ENCODE measurements around the gene GSK3A. TPM values are rescaled to one million over a fixed set of nuclear protein-coding genes. Genes with fewer than 3 reads are reported as not detected.

Gene GSK3A
- total RNA-seq, 2 donors from 2014 or later: 31.7 to 34.4 TPM

GRCh38 chr19:42252365-42253244, 10.2 kb upstream of the GSK3A start:
- ATAC-seq: peak in 1 of 2 donors; percentile 6
- intact Hi-C loops (cut with DNase I): no loop called here
- peak; percentile 66 for DNase-seq

DNA sequence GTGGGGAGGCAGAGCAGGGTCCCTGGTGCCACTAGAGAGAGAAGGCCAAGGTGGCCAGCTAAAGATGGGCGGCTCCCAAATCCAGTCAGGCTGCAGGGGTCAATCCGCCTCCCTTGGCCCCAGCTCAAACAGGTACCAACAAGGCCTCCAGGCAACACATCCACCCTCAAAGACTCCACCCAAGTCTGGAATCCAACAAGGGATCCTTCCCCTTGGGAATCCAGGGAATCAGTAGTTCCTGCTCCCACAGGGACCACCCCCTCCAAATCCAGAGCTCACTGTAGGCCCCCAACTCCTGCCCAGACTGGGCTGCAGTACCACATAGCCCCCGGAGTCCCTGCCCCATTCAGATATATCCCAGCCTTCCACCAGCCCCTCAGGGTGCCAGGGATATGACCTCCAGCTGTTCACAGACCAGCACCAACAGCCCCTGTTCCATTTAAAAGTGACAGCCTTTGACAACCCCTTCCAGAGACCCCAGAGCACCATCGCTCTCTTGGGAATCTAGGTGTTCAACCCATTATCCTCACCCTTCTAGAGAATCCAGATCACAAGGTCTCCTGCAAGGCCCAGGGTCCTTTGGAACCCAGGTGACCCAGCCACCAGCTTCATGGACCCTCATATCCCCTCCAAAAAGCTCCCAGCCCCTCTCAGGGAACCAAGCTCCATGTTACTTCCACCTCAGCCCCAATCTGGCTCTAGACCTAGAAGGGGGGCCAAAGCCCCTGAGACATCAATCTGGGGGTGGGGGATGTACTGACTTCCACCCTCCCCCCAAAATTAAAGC, 9.4 kb upstream of the GSK3A start:
- ATAC-seq (no peak), DNase-seq (no peak)
- intact Hi-C loops (cut with DNase I): no loop called here

- peak in 1 of 2 donors; percentile 2 for ATAC-seq
- DNase-seq: peak; percentile 62
- intact Hi-C loops (cut with DNase I): no loop called here
These were observed 8.5 kb upstream of the GSK3A start for GRCh38 chr19:42250666-42251531.

DNA sequence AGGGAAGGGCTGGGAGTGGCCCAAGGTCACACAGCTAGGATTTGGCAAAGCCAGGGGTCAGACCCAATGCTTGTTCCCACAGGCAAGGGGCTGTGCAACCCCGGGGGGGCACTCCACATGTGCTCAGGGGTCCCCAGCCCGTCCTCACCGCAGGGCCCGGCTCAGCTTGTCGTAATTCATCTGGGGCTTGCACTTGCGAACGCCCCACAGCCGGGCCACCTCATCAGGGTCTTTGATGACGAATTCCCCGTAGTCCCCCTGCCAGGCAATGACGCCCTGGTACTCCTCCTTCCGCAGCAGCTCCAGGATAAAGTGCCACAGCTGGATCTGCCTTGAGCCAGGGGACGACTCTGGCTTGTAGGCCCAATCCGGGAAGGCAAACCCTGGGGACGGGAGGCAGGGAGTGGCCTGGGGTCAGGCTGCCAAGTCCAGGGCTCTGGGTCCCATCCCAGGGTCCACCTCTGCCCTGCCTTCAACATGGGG, 7.8 kb upstream of the GSK3A start:
- intact Hi-C loops (cut with DNase I): no loop called here
- ATAC-seq (no peak), DNase-seq (peak; percentile 73)

GRCh38 chr19:42249769-42250168, 7.4 kb upstream of the GSK3A start:
- intact Hi-C loops (cut with DNase I): loop anchor here in 1 of 2 donors (5.0 kb wide), 1 partner anchor 43 kb away; no protein-coding TSS in a partner anchor
- no peak for DNase-seq
- no peak for ATAC-seq

GRCh38 chr19:42249149-42249750, 6.8 kb upstream of the GSK3A start:
- DNase-seq (no peak), ATAC-seq (no peak)
- intact Hi-C loops (cut with DNase I): loop anchor here in 1 of 2 donors (5.0 kb wide), 1 partner anchor 43 kb away; no protein-coding TSS in a partner anchor

DNA sequence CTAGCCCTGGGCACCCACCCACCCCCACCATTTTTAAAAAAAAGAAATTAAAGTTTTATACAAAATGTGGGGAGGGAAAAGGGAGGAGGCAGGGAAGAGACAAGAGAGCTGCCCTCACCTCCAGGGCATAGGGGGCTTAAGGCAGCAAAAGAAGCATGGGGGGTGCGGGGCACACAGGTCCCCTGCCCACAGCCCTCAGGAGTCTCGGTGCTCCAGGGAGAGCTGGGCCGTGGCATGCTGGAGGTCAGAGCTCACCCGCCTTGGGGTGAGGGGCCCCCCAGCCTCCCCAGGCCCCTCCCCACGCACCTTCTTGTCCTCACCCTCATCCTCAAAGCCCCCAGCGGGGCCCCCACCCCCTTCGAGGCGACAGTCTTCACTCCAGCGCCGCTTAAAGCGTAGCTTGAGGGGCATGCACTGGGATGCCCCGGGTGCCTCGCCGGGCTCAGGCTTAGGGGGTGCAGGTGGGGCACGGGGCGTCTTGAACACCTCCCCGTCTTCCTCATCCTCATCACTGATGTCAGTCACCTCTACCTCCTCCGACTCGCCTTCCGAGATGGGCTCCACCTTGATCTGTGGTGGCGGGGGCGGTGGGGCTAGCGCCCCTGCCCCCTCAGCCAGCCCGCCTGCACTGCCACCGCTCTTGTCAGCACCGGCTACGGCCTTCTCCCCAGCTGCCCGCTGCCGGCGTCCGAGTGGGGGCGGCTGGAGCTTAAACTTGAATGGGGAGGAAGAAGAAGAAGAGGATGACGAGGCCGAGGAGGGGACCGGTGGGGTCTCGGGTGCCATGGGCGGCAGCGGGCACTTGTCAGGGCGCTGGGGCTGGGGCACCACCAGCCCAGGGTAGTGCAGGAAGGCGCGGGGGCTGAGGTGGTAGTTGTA, 6.1 kb upstream of the GSK3A start:
- intact Hi-C loops (cut with DNase I): loop anchor here in 1 of 2 donors (5.0 kb wide), 1 partner anchor 44 kb away; no protein-coding TSS in a partner anchor
- DNase-seq: peak; percentile 26

DNA sequence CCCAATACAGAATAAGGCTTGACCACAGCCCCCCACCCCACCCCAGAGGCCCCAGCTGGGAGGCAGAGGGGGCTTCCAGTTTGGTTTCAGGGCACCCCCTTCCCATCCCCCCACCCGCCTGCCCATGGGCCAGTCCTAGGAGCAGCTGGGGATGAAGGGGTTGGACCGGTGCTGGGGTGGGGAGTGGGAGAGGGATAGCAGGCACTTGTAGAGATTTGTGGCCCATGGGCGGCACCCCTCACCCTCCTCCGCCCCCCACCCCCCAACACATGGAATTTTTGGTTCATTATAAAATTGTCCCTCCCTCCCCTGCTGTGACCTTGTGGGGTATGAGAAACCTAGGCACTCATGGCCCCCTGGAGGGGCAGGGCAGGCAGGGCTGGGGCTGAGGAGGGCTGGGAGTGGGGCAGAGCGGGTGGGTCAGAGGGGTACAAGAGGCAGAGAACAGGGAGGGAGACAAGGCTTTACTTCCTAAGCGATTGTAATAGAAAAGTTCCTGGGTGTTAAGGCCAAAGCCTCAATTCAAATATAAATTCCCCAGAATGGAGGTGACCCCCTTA, 5.3 kb upstream of the GSK3A start:
- no peak for ATAC-seq
- intact Hi-C loops (cut with DNase I): loop anchor here in 1 of 2 donors (5.0 kb wide), 1 partner anchor 45 kb away; no protein-coding TSS in a partner anchor
- DNase-seq: no peak

More for the DNA sequence above, 6.1 kb upstream of the GSK3A start:
- no peak for ATAC-seq

DNA sequence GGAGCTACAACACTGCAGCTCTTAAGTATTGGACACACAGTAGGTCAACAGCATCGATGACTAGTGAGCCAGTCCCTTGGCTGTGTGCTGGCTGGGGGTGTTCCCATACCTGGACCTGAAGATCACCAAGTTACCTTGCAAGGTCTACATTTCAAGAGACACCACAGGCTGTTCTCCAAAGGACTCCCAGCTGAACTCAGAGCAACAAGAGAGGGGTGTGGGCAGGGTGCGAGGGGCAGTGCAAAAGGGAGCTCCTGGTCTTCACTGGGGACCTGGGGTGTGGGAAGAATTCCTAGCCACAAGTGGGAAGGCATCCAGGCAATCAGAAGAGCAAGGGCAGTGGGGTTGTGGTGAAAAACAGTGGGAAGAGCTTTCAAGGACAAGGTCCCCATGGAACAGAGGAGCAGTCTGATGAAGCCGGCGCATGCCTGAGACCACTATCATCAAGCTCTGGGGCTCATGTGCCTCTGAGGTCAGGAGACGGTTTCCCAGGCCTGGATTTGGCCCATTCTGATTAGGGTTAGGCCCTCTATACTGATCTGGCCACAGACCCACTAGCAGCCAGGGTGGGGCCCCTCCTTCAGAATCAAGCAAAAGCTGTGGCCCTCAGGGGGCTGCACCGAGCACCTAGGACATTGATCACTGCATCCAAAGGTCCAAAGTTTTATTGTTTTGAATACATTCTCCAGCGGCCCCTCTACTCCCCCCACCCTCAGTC, 4.7 kb upstream of the GSK3A start:
- ATAC-seq (no peak), DNase-seq (peak; percentile 35)
- intact Hi-C loops (cut with DNase I): loop anchor here in 1 of 2 donors (5.0 kb wide), 1 partner anchor 45 kb away; no protein-coding TSS in a partner anchor

- DNase-seq (peak; percentile 85), ATAC-seq (no peak)
- intact Hi-C loops (cut with DNase I): loop anchor here in 1 of 2 donors (5.0 kb wide), 1 partner anchor 46 kb away; no protein-coding TSS in a partner anchor
These were observed 3.9 kb upstream of the GSK3A start for GRCh38 chr19:42246143-42246921.

- DNase-seq (peak; percentile 35), ATAC-seq (no peak)
- intact Hi-C loops (cut with DNase I): loop anchor here (2.0 to 5.0 kb wide), 2 partner anchors 34 to 47 kb away; no protein-coding TSS in a partner anchor
These were observed 2.8 kb upstream of the GSK3A start for GRCh38 chr19:42245231-42245630.

DNA sequence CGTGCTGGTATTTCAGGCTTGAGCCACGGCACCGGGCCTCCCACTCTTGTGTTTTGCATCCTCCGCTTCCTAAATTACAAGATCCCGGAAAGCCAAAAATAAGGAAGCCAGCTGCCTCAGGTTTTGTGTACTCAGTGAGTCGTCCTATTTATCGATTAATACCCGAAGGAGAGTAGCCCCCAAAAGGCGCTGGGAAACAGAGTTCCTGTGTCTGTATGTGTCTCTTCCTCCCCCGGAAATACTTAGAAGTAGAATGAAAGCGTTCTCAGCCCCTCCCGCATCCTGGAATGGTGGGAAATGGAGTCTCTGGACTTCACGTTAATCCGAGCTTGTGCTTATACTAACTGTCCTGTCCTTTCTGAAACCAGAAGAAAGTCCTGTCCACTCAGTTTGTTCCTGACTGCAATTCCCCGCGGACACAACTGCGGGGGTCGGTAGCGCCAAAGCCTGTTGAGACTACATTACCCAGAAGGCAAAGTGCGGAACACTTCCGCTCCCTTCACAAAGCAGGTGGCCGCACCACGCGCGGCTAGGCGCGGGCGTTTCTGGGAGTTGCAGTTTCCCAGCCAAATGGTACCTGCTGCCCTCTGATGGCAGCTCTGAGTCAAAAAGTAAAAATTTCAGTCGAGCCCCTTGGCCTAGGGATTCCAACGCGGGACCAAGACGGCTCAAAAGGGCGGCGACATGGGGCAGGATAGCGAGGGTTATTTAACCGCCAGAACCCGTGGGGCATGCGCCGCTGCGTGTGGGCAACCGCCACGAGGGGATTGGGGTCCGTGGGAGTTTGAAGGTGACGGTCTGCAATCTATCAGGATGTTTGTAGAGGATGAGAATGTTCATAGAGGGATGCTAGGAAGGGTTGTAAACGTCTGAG, 2.2 kb upstream of the GSK3A start:
- DNase-seq: peak; percentile 93
- intact Hi-C loops (cut with DNase I): loop anchor here (2.0 to 5.0 kb wide), 2 partner anchors 34 to 48 kb away; no protein-coding TSS in a partner anchor

DNA sequence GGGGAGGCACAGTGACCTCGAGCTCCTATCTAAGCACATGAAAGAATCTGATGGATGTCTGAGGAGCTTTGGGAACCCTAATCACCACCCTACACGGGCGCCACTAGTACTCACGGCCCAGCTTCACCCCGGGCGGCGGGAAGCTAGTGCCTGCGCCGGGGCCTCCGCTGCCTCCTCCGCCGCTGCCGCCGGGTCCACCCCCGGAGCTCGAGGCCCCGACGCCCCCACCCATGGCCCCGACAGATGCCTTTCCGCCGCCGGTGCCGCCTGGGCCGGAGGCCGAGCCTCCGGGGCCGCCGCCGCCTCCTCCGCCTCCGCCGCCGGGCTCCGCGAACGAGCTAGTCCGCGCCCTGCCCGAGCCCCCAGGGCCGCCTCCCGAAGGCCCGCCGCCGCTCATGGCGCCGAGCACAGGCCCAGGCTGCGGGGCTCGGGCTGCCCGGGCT, 312 bp downstream of the GSK3A start:
- intact Hi-C loops (cut with DNase I): no loop called here
- DNase-seq (peak; percentile 50), ATAC-seq (no peak)

More for the DNA sequence above, 2.2 kb upstream of the GSK3A start:
- peak; percentile 40 to 45 for ATAC-seq

- intact Hi-C loops (cut with DNase I): no loop called here
- no peak for DNase-seq
- no peak for ATAC-seq
These were observed 1.1 kb downstream of the GSK3A start for GRCh38 chr19:42241279-42241678.

All from left cardiac atrium (tissue), 4 donors.